ENCODE data around the gene TMEM19.
"Not testable (repeated sequence)": the region's sequence is repeated elsewhere in the genome, so short reads cannot be mapped to it uniquely, and the experiment has no call there.

The TMEM19 gene

DNA sequence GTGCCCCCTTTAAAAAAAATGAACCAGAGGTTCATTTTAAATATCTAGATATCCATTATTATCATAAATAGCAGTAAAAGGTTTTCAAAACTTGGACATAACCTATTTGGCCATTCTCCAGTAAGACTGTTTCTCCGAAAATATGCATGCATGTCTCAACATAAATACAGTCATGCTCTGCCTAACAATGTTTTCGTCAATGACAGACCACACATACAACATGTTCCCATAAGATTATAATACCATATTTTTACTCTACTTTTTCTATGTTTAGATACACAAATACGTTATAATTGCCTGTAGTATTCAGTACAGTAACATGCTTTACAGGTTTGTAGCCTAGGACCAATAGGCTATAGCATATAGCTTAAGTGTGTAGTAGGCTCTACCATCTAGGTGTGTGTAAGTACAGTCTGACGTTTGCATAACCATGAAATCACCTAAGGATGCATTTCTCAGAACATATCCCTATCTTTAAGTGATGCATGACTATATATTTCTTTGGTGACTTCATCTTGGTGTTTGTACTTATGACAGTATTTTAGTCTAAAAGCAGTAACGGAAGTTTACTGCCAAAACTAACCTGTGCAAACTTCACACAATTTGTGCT lies 3.2 kb downstream of the TMEM19 start:
- H3K79me2 ChIP-seq (ENCODE audit: control insufficient read depth, low read length): peaks cover 75% of the 10 kb centered on the region
- H3K9me3 ChIP-seq (ENCODE audit: control insufficient read depth, insufficient read depth, low read length): no peaks in the 10 kb centered on the region
- no peaks in the 10 kb centered on the region for H3K27me3 ChIP-seq (ENCODE audit: control insufficient read depth, low read length)
- peaks cover 46% of the 10 kb centered on the region for H3K36me3 ChIP-seq (ENCODE audit: control insufficient read depth, low read length)
- TF ChIP-seq, protein P1, sequence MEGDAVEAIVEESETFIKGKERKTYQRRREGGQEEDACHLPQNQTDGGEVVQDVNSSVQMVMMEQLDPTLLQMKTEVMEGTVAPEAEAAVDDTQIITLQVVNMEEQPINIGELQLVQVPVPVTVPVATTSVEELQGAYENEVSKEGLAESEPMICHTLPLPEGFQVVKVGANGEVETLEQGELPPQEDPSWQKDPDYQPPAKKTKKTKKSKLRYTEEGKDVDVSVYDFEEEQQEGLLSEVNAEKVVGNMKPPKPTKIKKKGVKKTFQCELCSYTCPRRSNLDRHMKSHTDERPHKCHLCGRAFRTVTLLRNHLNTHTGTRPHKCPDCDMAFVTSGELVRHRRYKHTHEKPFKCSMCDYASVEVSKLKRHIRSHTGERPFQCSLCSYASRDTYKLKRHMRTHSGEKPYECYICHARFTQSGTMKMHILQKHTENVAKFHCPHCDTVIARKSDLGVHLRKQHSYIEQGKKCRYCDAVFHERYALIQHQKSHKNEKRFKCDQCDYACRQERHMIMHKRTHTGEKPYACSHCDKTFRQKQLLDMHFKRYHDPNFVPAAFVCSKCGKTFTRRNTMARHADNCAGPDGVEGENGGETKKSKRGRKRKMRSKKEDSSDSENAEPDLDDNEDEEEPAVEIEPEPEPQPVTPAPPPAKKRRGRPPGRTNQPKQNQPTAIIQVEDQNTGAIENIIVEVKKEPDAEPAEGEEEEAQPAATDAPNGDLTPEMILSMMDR (IDR thresholded peaks at IDR 0.05; ENCODE audit: low read depth, low read length, poor library complexity, severe bottlenecking): no peak
- TF ChIP-seq EZH2phosphoT487 (IDR thresholded peaks at IDR 0.05; ENCODE audit: borderline replicate concordance, low read length): no peak
- peaks cover 78% of the 10 kb centered on the region for H3K4me1 ChIP-seq (ENCODE audit: control insufficient read depth, low read length)
- peak overlapping the region; percentile 98 for H3K27ac ChIP-seq (ENCODE audit: low read depth, low read length)
- H3F3A ChIP-seq (ENCODE audit: control insufficient read depth, insufficient read depth): peaks cover 40% of the 10 kb centered on the region
- H3K9me2 ChIP-seq (replicated peaks; ENCODE audit: control insufficient read depth, low read length): no peaks in the 10 kb centered on the region
- peak overlapping the region; percentile 81 for H3K4me3 ChIP-seq (ENCODE audit: low read length)
- H3K4me2 ChIP-seq (ENCODE audit: low read length): peak overlapping the region; percentile 89
- H4K20me1 ChIP-seq (ENCODE audit: control insufficient read depth, insufficient read depth, low read depth, low read length): no peaks in the 10 kb centered on the region

DNA sequence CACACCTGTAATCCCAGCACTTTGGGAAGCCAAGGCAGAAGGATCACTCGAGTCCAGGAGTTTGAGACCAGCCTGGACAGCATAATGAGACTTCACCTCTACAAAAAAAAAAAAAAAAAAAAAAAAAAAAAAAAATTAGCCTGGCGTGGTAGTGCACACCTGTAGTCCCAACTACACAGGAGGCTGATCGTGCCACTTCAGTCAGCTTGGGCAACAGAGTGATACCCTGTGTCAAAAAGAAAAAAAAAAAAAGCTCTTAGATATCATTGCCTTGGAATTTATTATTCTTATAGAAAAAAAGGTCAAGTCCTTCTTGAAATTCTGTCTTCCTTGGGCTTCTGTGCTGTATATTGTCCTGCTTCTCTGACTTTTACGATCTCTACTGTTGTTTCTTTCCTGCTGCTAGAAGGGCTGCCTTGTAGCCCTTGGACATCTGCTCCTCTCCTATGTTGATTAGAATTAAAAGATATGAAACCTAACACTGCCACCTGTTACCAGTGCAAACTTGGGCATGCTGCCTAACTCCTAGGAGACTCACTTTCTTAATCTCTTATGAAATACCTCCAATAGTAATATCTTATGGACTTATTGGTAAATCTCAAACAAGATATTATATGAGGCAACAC lies 5.7 kb downstream of the TMEM19 start:
- Histone ChIP-seq H3K9me2 (replicated peaks; ENCODE audit: control insufficient read depth, low read length) (no peaks in the 10 kb centered on the region), H3K27ac (ENCODE audit: low read depth, low read length) (peak overlapping the region; percentile 98), H3K36me3 (ENCODE audit: control insufficient read depth, low read length) (peaks cover 69% of the 10 kb centered on the region), H3K4me3 (ENCODE audit: low read length) (peak overlapping the region; percentile 81), H3K4me1 (ENCODE audit: control insufficient read depth, low read length) (peaks cover 78% of the 10 kb centered on the region), H4K20me1 (ENCODE audit: control insufficient read depth, insufficient read depth, low read depth, low read length) (no peaks in the 10 kb centered on the region), H3K79me2 (ENCODE audit: control insufficient read depth, low read length) (peaks cover 91% of the 10 kb centered on the region), H3K27me3 (ENCODE audit: control insufficient read depth, low read length) (no peaks in the 10 kb centered on the region), H3K9me3 (ENCODE audit: control insufficient read depth, insufficient read depth, low read length) (no peaks in the 10 kb centered on the region), H3F3A (ENCODE audit: control insufficient read depth, insufficient read depth) (peaks cover 35% of the 10 kb centered on the region), H3K4me2 (ENCODE audit: low read length) (peak overlapping the region; percentile 89)
- TF ChIP-seq, protein P1 (IDR thresholded peaks at IDR 0.05; ENCODE audit: low read depth, low read length, poor library complexity, severe bottlenecking): no peak
- TF ChIP-seq EZH2phosphoT487 (IDR thresholded peaks at IDR 0.05; ENCODE audit: borderline replicate concordance, low read length): no peak

DNA sequence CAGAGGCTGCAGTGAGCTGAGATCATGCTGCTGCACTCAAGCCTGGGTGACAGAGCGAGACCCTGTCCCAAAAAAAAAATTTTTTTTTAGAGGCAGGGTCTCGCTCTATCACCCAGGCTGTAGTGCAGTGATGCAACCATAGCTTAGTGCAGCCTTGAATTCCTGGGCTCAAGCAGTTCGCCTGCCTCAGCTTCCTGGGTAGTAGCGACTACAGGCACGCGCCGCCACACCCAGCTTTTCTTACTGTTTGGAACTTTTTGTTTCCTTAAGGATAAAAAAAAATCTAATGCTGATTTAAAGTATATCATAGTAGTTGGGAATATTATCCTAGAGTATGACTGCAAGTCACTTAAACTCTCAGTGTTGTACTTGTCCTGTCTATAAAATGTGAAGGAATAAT lies 7.2 kb downstream of the TMEM19 start:
- Histone ChIP-seq H3K4me2 (ENCODE audit: low read length) (peak overlapping the region; percentile 89), H3K27ac (ENCODE audit: low read depth, low read length) (peak overlapping the region; percentile 98)

DNA sequence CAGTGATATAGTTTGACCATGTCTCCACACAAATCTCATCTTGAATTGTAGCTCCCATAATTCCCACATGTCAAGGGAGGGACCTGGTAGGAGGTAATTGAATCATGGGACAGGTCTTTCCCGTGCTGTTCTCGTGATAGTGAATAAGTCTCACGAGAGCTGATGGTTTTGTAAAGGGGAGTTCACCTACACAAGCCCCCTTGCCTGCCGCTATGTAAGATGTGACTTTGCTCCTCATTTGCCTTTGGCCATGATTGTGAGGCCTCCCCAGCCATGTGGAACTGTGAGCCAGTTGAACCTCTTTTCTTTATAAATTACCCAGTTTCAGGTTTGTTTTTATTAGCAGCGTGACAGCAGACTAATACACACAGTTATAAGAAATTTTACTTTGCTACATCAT lies 7.8 kb downstream of the TMEM19 start:
- not testable (repeated sequence) for H4K20me1 ChIP-seq (ENCODE audit: control insufficient read depth, insufficient read depth, low read depth, low read length); H3K27me3 ChIP-seq (ENCODE audit: control insufficient read depth, low read length); H3K9me3 ChIP-seq (ENCODE audit: control insufficient read depth, insufficient read depth, low read length); H3K9me2 ChIP-seq (replicated peaks; ENCODE audit: control insufficient read depth, low read length)
- H3K4me3 ChIP-seq (ENCODE audit: low read length): peak overlapping the region; percentile 81
- peaks cover 86% of the 10 kb centered on the region for H3K36me3 ChIP-seq (ENCODE audit: control insufficient read depth, low read length)
- peak overlapping the region; percentile 98 for H3K27ac ChIP-seq (ENCODE audit: low read depth, low read length)
- peaks cover 72% of the 10 kb centered on the region for H3K79me2 ChIP-seq (ENCODE audit: control insufficient read depth, low read length)
- peak overlapping the region; percentile 89 for H3K4me2 ChIP-seq (ENCODE audit: low read length)
- peaks cover 70% of the 10 kb centered on the region for H3K4me1 ChIP-seq (ENCODE audit: control insufficient read depth, low read length)
- H3F3A ChIP-seq (ENCODE audit: control insufficient read depth, insufficient read depth): peaks cover 22% of the 10 kb centered on the region

More for the DNA sequence above, 7.2 kb downstream of the TMEM19 start:
- no peaks in the 10 kb centered on the region for H3K27me3 ChIP-seq (ENCODE audit: control insufficient read depth, low read length)
- peak overlapping the region; percentile 81 for H3K4me3 ChIP-seq (ENCODE audit: low read length)
- TF ChIP-seq EZH2phosphoT487 (IDR thresholded peaks at IDR 0.05; ENCODE audit: borderline replicate concordance, low read length): no peak
- TF ChIP-seq, protein P1 (IDR thresholded peaks at IDR 0.05; ENCODE audit: low read depth, low read length, poor library complexity, severe bottlenecking): no peak
- H3K9me3 ChIP-seq (ENCODE audit: control insufficient read depth, insufficient read depth, low read length): no peaks in the 10 kb centered on the region
- H3K9me2 ChIP-seq (replicated peaks; ENCODE audit: control insufficient read depth, low read length): no peaks in the 10 kb centered on the region
- H3K36me3 ChIP-seq (ENCODE audit: control insufficient read depth, low read length): peaks cover 80% of the 10 kb centered on the region
- peaks cover 23% of the 10 kb centered on the region for H3F3A ChIP-seq (ENCODE audit: control insufficient read depth, insufficient read depth)
- H4K20me1 ChIP-seq (ENCODE audit: control insufficient read depth, insufficient read depth, low read depth, low read length): no peaks in the 10 kb centered on the region
- peaks cover 77% of the 10 kb centered on the region for H3K79me2 ChIP-seq (ENCODE audit: control insufficient read depth, low read length)
- H3K4me1 ChIP-seq (ENCODE audit: control insufficient read depth, low read length): peaks cover 74% of the 10 kb centered on the region
